Measurements from ENCODE around the gene PARVG.

DNA sequence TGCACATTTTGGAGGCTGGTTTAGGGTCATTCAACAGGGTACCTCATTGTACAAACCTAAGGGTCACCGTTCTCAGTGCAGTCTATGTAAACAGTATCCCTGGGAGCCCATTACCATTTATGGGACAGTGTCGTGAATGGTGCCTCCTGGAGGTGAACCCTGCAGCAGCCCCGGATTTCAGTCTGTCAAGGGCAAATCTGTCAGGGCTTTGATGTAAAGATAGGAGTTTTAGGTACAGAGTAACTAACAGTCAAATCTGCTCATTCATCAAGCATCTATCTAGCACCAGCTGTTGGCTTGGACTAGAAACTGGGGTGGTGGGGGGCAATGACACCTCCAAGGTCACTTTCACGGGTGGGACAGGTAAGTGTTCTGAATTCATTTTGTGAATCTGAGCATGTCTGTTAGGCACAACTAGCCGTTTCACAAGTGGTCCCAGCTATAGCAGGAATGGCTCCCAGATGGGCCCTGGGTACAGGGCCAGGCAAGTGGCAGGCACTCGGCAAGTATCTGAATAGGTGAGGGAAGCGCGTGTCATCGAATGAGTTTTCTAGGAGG lies 63.6 kb downstream of the PARVG start:
- TF ChIP-seq POLR2A (IDR thresholded peaks at IDR 0.05; ENCODE audit: low read length) (no peak), FOSL2 (IDR thresholded peaks at IDR 0.05) (no peak), FOSL2 (CRISPR knock-in tag; IDR thresholded peaks at IDR 0.05) (no peak), PHF8 (IDR thresholded peaks at IDR 0.05; ENCODE audit: borderline replicate concordance, low read depth) (no peak), POLR2AphosphoS2 (conservative IDR thresholded peaks at IDR 0.05; ENCODE audit: low read length) (no peak), SREBF2 (IDR thresholded peaks at IDR 0.05) (no peak), MAFK (IDR thresholded peaks at IDR 0.05; ENCODE audit: partially characterized antibody) (no peak), CEBPB (IDR thresholded peaks at IDR 0.05) (no peak), HOXB13 (CRISPR knock-in tag; IDR thresholded peaks at IDR 0.05; ENCODE audit: low read depth) (no peak), CHD4 (IDR thresholded peaks at IDR 0.05; ENCODE audit: borderline replicate concordance) (no peak)
- TF ChIP-seq, protein P1, sequence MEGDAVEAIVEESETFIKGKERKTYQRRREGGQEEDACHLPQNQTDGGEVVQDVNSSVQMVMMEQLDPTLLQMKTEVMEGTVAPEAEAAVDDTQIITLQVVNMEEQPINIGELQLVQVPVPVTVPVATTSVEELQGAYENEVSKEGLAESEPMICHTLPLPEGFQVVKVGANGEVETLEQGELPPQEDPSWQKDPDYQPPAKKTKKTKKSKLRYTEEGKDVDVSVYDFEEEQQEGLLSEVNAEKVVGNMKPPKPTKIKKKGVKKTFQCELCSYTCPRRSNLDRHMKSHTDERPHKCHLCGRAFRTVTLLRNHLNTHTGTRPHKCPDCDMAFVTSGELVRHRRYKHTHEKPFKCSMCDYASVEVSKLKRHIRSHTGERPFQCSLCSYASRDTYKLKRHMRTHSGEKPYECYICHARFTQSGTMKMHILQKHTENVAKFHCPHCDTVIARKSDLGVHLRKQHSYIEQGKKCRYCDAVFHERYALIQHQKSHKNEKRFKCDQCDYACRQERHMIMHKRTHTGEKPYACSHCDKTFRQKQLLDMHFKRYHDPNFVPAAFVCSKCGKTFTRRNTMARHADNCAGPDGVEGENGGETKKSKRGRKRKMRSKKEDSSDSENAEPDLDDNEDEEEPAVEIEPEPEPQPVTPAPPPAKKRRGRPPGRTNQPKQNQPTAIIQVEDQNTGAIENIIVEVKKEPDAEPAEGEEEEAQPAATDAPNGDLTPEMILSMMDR (IDR thresholded peaks at IDR 0.05): no peak

Data from A549 (cell line).